CD8-positive, alpha-beta memory T cell (primary cell): Measurements from ENCODE around the gene CRYAB. TPM values are rescaled to one million over a fixed set of nuclear protein-coding genes. Genes with fewer than 3 reads are reported as not detected.
A peak's percentile ranks its signal among the peaks of the same experiment; 100 is the strongest.

Experiments used
- CTCF ChIA-PET: fragments of 350-600 bp; sonication (Branson Sonifier 250); formaldehyde crosslinking; loops from one replicate; lab custom pipeline; 2021; ENCODE audit warnings: antibody characterized with exemption; lab: Charles Lee
- POLR2A ChIA-PET: fragments of 350-600 bp; sonication (Branson Sonifier 250); formaldehyde crosslinking; loops from one replicate; lab custom pipeline; 2021; ENCODE audit warnings: antibody characterized with exemption; lab: Charles Lee
- DNase-seq, 5 donors: peaks; one replicate each; pipeline versions ENCODE4 v3.0.0 to v3.0.0-alpha.2; 2020 to 2022; ENCODE audit warnings: mixed read lengths in 1 of 5
- H3K27ac ChIP-seq: one replicate; pipeline ENCODE4 v1.7.0; 2013; ENCODE audit warnings: low read depth, mild to moderate bottlenecking, low read length, moderate library complexity
- H3K27me3 ChIP-seq: 2 replicates; pipeline ENCODE4 v1.7.0; 2013; ENCODE audit warnings: low read length, mild to moderate bottlenecking; ENCODE audit not compliant: insufficient read depth, poor library complexity, severe bottlenecking
- H3K36me3 ChIP-seq: 2 replicates; pipeline ENCODE4 v1.7.0; 2013; ENCODE audit warnings: mild to moderate bottlenecking, low read length, moderate library complexity; ENCODE audit not compliant: insufficient read depth
- H3K4me1 ChIP-seq: 2 replicates; pipeline ENCODE4 v1.7.0; 2013; ENCODE audit warnings: mild to moderate bottlenecking, low read length, moderate library complexity; ENCODE audit not compliant: insufficient read depth
- H3K4me3 ChIP-seq: 2 replicates; pipeline ENCODE4 v1.7.0; 2013; ENCODE audit warnings: mild to moderate bottlenecking, low read length
- H3K9me3 ChIP-seq: 2 replicates; pipeline ENCODE4 v1.7.0; 2013; ENCODE audit warnings: mild to moderate bottlenecking, low read length
- H3K27ac Mint-ChIP-seq, 8 donors: one replicate each; pipeline ENCODE4 v1.8.0; 2020 to 2021; ENCODE audit warnings: mixed read lengths in 8 of 8, mild to moderate bottlenecking in 6 of 8, inconsistent platforms in 3 of 8, moderate library complexity in 3 of 8
- H3K27me3 Mint-ChIP-seq, 2 donors: one replicate each; pipeline ENCODE4 v1.8.0; 2020 to 2021; ENCODE audit warnings: mixed read lengths in 2 of 2, mild to moderate bottlenecking in 1 of 2, moderate library complexity in 1 of 2
- H3K36me3 Mint-ChIP-seq, 3 donors: one replicate each; pipeline ENCODE4 v1.8.0; 2020 to 2021; ENCODE audit warnings: mixed read lengths in 3 of 3, inconsistent platforms in 1 of 3, mild to moderate bottlenecking in 1 of 3
- H3K4me1 Mint-ChIP-seq, 3 donors: one replicate each; pipeline ENCODE4 v1.8.0; 2020 to 2021; ENCODE audit warnings: mixed read lengths in 3 of 3, inconsistent platforms in 1 of 3, mild to moderate bottlenecking in 1 of 3
- H3K4me3 Mint-ChIP-seq, 7 donors: one replicate each; pipeline ENCODE4 v1.8.0; 2020 to 2021; ENCODE audit warnings: mixed read lengths in 7 of 7, mild to moderate bottlenecking in 6 of 7, moderate library complexity in 4 of 7, inconsistent platforms in 2 of 7
- H3K9me3 Mint-ChIP-seq, 5 donors: one replicate each; pipeline ENCODE4 v1.8.0; 2020 to 2022; ENCODE audit warnings: mixed read lengths in 5 of 5, mild to moderate bottlenecking in 3 of 5, moderate library complexity in 2 of 5, inconsistent platforms in 1 of 5
- polyA plus RNA-seq: library from polyadenylated mRNA; unstranded; fragments of 300-500 nt; fragmentation: Illumina TruSeq; gene quantifications from one replicate; pipeline ENCODE4 v1.2.3, GENCODE V29; 2021
- total RNA-seq, 2 experiments: library from RNA; stranded (reverse); gene quantifications; one replicate each; pipeline ENCODE4 v1.2.3, GENCODE V29; 2021

The CRYAB gene
- total RNA-seq (not detected), polyA plus RNA-seq (not detected)

GRCh38 chr11:111911563-111912401 lies at the start of gene CRYAB:
Gene CRYAB (minus strand): TSS chr11:111911770. CDS start chr11:111911724, 46 bp downstream.
- ChIA-PET CTCF (interaction anchor here (0.8 to 1.2 kb wide), 2 partner anchors 14 to 20 kb away, joined by 3 to 5 read pairs; no protein-coding TSS in a partner anchor), POLR2A (interaction anchor here (0.6 kb wide), 1 partner anchor 219 kb away, joined by 3 read pairs; no protein-coding TSS in a partner anchor)
- peaks cover 34 to 56% of the 10 kb centered on the region in 2 donors for H3K27me3 Mint-ChIP-seq

GRCh38 chr11:111960916-111961315 lies 49.3 kb upstream of the CRYAB start:
- Histone ChIP-seq H3K36me3 (no peaks in the 10 kb centered on the region), H3K4me1 (no peaks in the 10 kb centered on the region), H3K27me3 (no peaks in the 10 kb centered on the region), H3K4me3 (no peak overlapping the region), H3K27ac (no peak overlapping the region), H3K9me3 (no peaks in the 10 kb centered on the region)
- no peaks in the 10 kb centered on the region for H3K4me1 Mint-ChIP-seq
- no peak overlapping the region for H3K4me3 Mint-ChIP-seq
- POLR2A ChIA-PET = no interaction called here
- H3K27me3 Mint-ChIP-seq = peaks cover 0 to 3% of the 10 kb centered on the region in 2 donors
- no peaks in the 10 kb centered on the region for H3K9me3 Mint-ChIP-seq
- no peak for DNase-seq
- no peaks in the 10 kb centered on the region for H3K36me3 Mint-ChIP-seq
- H3K27ac Mint-ChIP-seq = peak overlapping the region in 1 of 8 donors; percentile 6
- CTCF ChIA-PET = interaction anchor here (1.9 kb wide), 1 partner anchor 29 kb away, joined by 7 read pairs; no protein-coding TSS in a partner anchor

More at GRCh38 chr11:111911563-111912401, at the start of gene CRYAB:
- Mint-ChIP-seq H3K9me3 (peaks cover 0 to 4% (median 0%) of the 10 kb centered on the region in 5 donors), H3K4me1 (no peaks in the 10 kb centered on the region), H3K4me3 (no peak within 1 kb of the TSS), H3K27ac (peak within 1 kb of the TSS in 1 of 8 donors; percentile 79), H3K36me3 (no peaks in the 10 kb centered on the region)
- H3K27ac ChIP-seq = no peak within 1 kb of the TSS
- no peaks in the 10 kb centered on the region for H3K36me3 ChIP-seq
- H3K27me3 ChIP-seq = peaks cover 6% of the 10 kb centered on the region
- DNase-seq = no peak
- H3K4me1 ChIP-seq = no peaks in the 10 kb centered on the region
- H3K4me3 ChIP-seq = no peak within 1 kb of the TSS
- H3K9me3 ChIP-seq = no peaks in the 10 kb centered on the region

GRCh38 chr11:111957663-111958444 lies 46.3 kb upstream of the CRYAB start:
- Mint-ChIP-seq H3K27ac (no peak overlapping the region), H3K36me3 (no peaks in the 10 kb centered on the region), H3K27me3 (peaks cover 0 to 3% of the 10 kb centered on the region in 2 donors), H3K4me3 (no peak overlapping the region), H3K4me1 (no peaks in the 10 kb centered on the region), H3K9me3 (no peaks in the 10 kb centered on the region)
- Histone ChIP-seq H3K27me3 (no peaks in the 10 kb centered on the region), H3K36me3 (no peaks in the 10 kb centered on the region), H3K4me3 (no peak overlapping the region), H3K4me1 (no peaks in the 10 kb centered on the region), H3K9me3 (no peaks in the 10 kb centered on the region), H3K27ac (no peak overlapping the region)
- DNase-seq = no peak
- ChIA-PET CTCF (interaction anchor here (0.6 to 2.0 kb wide), 3 partner anchors 26 to 71 kb away, joined by 3 to 8 read pairs (median 3); no protein-coding TSS in a partner anchor), POLR2A (no interaction called here)

GRCh38 chr11:111954154-111954553 lies 42.6 kb upstream of the CRYAB start:
- Histone ChIP-seq H3K27me3 (no peaks in the 10 kb centered on the region), H3K4me1 (no peaks in the 10 kb centered on the region), H3K4me3 (no peak overlapping the region), H3K27ac (no peak overlapping the region), H3K9me3 (no peaks in the 10 kb centered on the region), H3K36me3 (no peaks in the 10 kb centered on the region)
- Mint-ChIP-seq H3K4me3 (no peak overlapping the region), H3K27me3 (no peaks in the 10 kb centered on the region), H3K36me3 (no peaks in the 10 kb centered on the region), H3K4me1 (no peaks in the 10 kb centered on the region), H3K9me3 (no peaks in the 10 kb centered on the region), H3K27ac (no peak overlapping the region)
- no peak for DNase-seq
- ChIA-PET POLR2A (no interaction called here), CTCF (no interaction called here)

GRCh38 chr11:111951565-111951964 lies 40.0 kb upstream of the CRYAB start:
- Histone ChIP-seq H3K27me3 (no peaks in the 10 kb centered on the region), H3K4me1 (no peaks in the 10 kb centered on the region), H3K36me3 (no peaks in the 10 kb centered on the region), H3K9me3 (no peaks in the 10 kb centered on the region), H3K27ac (no peak overlapping the region), H3K4me3 (no peak overlapping the region)
- no peak overlapping the region for H3K4me3 Mint-ChIP-seq
- ChIA-PET CTCF (no interaction called here), POLR2A (no interaction called here)
- H3K4me1 Mint-ChIP-seq = no peaks in the 10 kb centered on the region
- no peaks in the 10 kb centered on the region for H3K9me3 Mint-ChIP-seq
- H3K36me3 Mint-ChIP-seq = no peaks in the 10 kb centered on the region
- H3K27ac Mint-ChIP-seq = no peak overlapping the region
- no peak for DNase-seq
- no peaks in the 10 kb centered on the region for H3K27me3 Mint-ChIP-seq

GRCh38 chr11:111949519-111950426 lies 38.2 kb upstream of the CRYAB start:
- Mint-ChIP-seq H3K4me3 (peak overlapping the region in 1 of 7 donors; percentile 1), H3K4me1 (no peaks in the 10 kb centered on the region), H3K27me3 (no peaks in the 10 kb centered on the region), H3K36me3 (no peaks in the 10 kb centered on the region), H3K9me3 (no peaks in the 10 kb centered on the region), H3K27ac (peak overlapping the region in 1 of 8 donors; percentile 65)
- POLR2A ChIA-PET = no interaction called here
- Histone ChIP-seq H3K9me3 (no peaks in the 10 kb centered on the region), H3K4me3 (no peak overlapping the region), H3K27ac (no peak overlapping the region), H3K4me1 (no peaks in the 10 kb centered on the region), H3K36me3 (no peaks in the 10 kb centered on the region), H3K27me3 (no peaks in the 10 kb centered on the region)
- DNase-seq = no peak
- CTCF ChIA-PET = no interaction called here

GRCh38 chr11:111947143-111947542 lies 35.6 kb upstream of the CRYAB start:
- no peak for DNase-seq
- POLR2A ChIA-PET = no interaction called here
- no peaks in the 10 kb centered on the region for H3K27me3 ChIP-seq
- Mint-ChIP-seq H3K36me3 (no peaks in the 10 kb centered on the region), H3K27ac (peak overlapping the region in 1 of 8 donors; percentile 19), H3K27me3 (no peaks in the 10 kb centered on the region), H3K4me3 (no peak overlapping the region), H3K9me3 (no peaks in the 10 kb centered on the region), H3K4me1 (peaks cover 0 to 3% (median 0%) of the 10 kb centered on the region in 3 donors)
- no peaks in the 10 kb centered on the region for H3K36me3 ChIP-seq
- CTCF ChIA-PET = interaction anchor here (5.6 kb wide), 1 partner anchor 15 kb away, joined by 18 read pairs; no protein-coding TSS in a partner anchor
- no peak overlapping the region for H3K27ac ChIP-seq
- no peaks in the 10 kb centered on the region for H3K4me1 ChIP-seq
- no peaks in the 10 kb centered on the region for H3K9me3 ChIP-seq
- no peak overlapping the region for H3K4me3 ChIP-seq
